Measurements from ENCODE around the gene PRR23A. TPM values are rescaled to one million over a fixed set of nuclear protein-coding genes. Genes with fewer than 3 reads are reported as not detected.

Gene PRR23A
- total RNA-seq, 1 donor from 2014 or later = not detected

GRCh38 chr3:139024968-139025367 lies 18.9 kb upstream of the PRR23A start:
- peaks cover 7% of the 10 kb centered on the region for H3K9me3 Mint-ChIP-seq (ENCODE audit: unreplicated experiment)
- H3K27me3 Mint-ChIP-seq (ENCODE audit: low read depth, unreplicated experiment) = peaks cover 6% of the 10 kb centered on the region
- no peak overlapping the region for H3K9ac ChIP-seq (ENCODE audit: low read length)
- no peaks in the 10 kb centered on the region for H3K36me3 ChIP-seq (ENCODE audit: insufficient read depth, low read length)
- H3K4me1 ChIP-seq (ENCODE audit: insufficient read depth, low read length) = no peaks in the 10 kb centered on the region
- H3K4me2 ChIP-seq (ENCODE audit: low read length) = no peak overlapping the region
- FAIRE-seq = no peak
- no peak overlapping the region for H2AFZ ChIP-seq (ENCODE audit: low read depth, low read length)
- no peaks in the 10 kb centered on the region for H3K27me3 ChIP-seq (ENCODE audit: insufficient read depth, low read length)
- H3K36me3 Mint-ChIP-seq (ENCODE audit: low read depth, unreplicated experiment) = no peaks in the 10 kb centered on the region
- H3K27ac ChIP-seq (ENCODE audit: low read depth, low read length) = no peak overlapping the region
- H3K27ac Mint-ChIP-seq (ENCODE audit: unreplicated experiment) = no peak overlapping the region
- DNase-seq (ENCODE audit: low read depth) = no peak
- H3K9me3 ChIP-seq (ENCODE audit: insufficient read depth, low read depth, low read length) = no peaks in the 10 kb centered on the region
- no peak overlapping the region for H3K4me3 ChIP-seq (ENCODE audit: insufficient read depth, low read depth, low read length)
- H3K4me3 Mint-ChIP-seq (ENCODE audit: unreplicated experiment) = no peak overlapping the region
- H4K20me1 ChIP-seq (ENCODE audit: insufficient read depth, low read length) = no peaks in the 10 kb centered on the region
- H3K4me1 Mint-ChIP-seq (ENCODE audit: low read depth, unreplicated experiment) = no peaks in the 10 kb centered on the region
- no peaks in the 10 kb centered on the region for H3K79me2 ChIP-seq (ENCODE audit: insufficient read depth, low read length)
- TF ChIP-seq CTCF (IDR thresholded peaks at IDR 0.05; ENCODE audit: insufficient read depth, low read depth, low read length) (no peak), EZH2 (IDR thresholded peaks at IDR 0.05; ENCODE audit: insufficient read depth, low read length) (no peak)

DNA sequence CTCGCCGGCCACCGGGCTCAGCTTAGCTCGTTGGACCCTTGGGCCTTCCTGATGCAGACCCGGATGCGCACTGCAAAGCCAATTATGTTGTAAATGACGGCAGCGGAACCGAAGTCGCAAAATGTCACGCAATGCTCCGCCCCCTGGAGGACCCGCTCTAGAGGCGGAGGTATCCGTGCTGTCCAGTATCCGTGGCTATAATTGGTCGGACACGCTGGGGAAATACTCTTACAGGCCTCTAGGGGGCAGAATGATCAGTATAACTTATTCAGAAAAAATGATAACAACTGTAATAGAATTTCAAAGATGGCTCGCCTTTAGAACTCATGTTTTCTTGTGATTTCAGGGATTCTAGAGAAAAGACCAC lies 14.8 kb upstream of the PRR23A start, which contains the start of gene PRR23B:
Gene PRR23B (minus strand): TSS at position 59 of the 367 bp plus-strand sequence. CDS start 265 bp downstream, outside the sequence.
- Mint-ChIP-seq H3K4me3 (ENCODE audit: unreplicated experiment) (no peak within 1 kb of the TSS), H3K36me3 (ENCODE audit: low read depth, unreplicated experiment) (no peaks in the 10 kb centered on the region), H3K27ac (ENCODE audit: unreplicated experiment) (no peak within 1 kb of the TSS), H3K4me1 (ENCODE audit: low read depth, unreplicated experiment) (no peaks in the 10 kb centered on the region), H3K27me3 (ENCODE audit: low read depth, unreplicated experiment) (no peaks in the 10 kb centered on the region), H3K9me3 (ENCODE audit: unreplicated experiment) (peaks cover 4% of the 10 kb centered on the region)
- FAIRE-seq (no peak), DNase-seq (ENCODE audit: low read depth) (no peak)
- no peaks in the 10 kb centered on the region for H3K4me1 ChIP-seq (ENCODE audit: insufficient read depth, low read length)
- TF ChIP-seq CTCF (IDR thresholded peaks at IDR 0.05; ENCODE audit: insufficient read depth, low read depth, low read length) (no peak), EZH2 (IDR thresholded peaks at IDR 0.05; ENCODE audit: insufficient read depth, low read length) (no peak)
- H3K27ac ChIP-seq (ENCODE audit: low read depth, low read length) = no peak within 1 kb of the TSS
- no peaks in the 10 kb centered on the region for H3K27me3 ChIP-seq (ENCODE audit: insufficient read depth, low read length)
- no peaks in the 10 kb centered on the region for H3K36me3 ChIP-seq (ENCODE audit: insufficient read depth, low read length)
- H4K20me1 ChIP-seq (ENCODE audit: insufficient read depth, low read length) = no peaks in the 10 kb centered on the region
- H2AFZ ChIP-seq (ENCODE audit: low read depth, low read length) = no peak within 1 kb of the TSS
- H3K4me3 ChIP-seq (ENCODE audit: insufficient read depth, low read depth, low read length) = no peak within 1 kb of the TSS
- H3K4me2 ChIP-seq (ENCODE audit: low read length) = no peak within 1 kb of the TSS
- no peak within 1 kb of the TSS for H3K9ac ChIP-seq (ENCODE audit: low read length)
- H3K9me3 ChIP-seq (ENCODE audit: insufficient read depth, low read depth, low read length) = no peaks in the 10 kb centered on the region
- H3K79me2 ChIP-seq (ENCODE audit: insufficient read depth, low read length) = no peaks in the 10 kb centered on the region

GRCh38 chr3:139020036-139020867 lies 14.2 kb upstream of the PRR23A start:
- H3K27ac ChIP-seq (ENCODE audit: low read depth, low read length) = no peak overlapping the region
- DNase-seq (ENCODE audit: low read depth) (no peak), FAIRE-seq (no peak)
- no peaks in the 10 kb centered on the region for H3K36me3 ChIP-seq (ENCODE audit: insufficient read depth, low read length)
- no peak overlapping the region for H3K4me3 Mint-ChIP-seq (ENCODE audit: unreplicated experiment)
- H3K27ac Mint-ChIP-seq (ENCODE audit: unreplicated experiment) = no peak overlapping the region
- no peaks in the 10 kb centered on the region for H4K20me1 ChIP-seq (ENCODE audit: insufficient read depth, low read length)
- no peaks in the 10 kb centered on the region for H3K4me1 Mint-ChIP-seq (ENCODE audit: low read depth, unreplicated experiment)
- H3K4me3 ChIP-seq (ENCODE audit: insufficient read depth, low read depth, low read length) = no peak overlapping the region
- no peaks in the 10 kb centered on the region for H3K27me3 ChIP-seq (ENCODE audit: insufficient read depth, low read length)
- no peaks in the 10 kb centered on the region for H3K36me3 Mint-ChIP-seq (ENCODE audit: low read depth, unreplicated experiment)
- H3K9me3 ChIP-seq (ENCODE audit: insufficient read depth, low read depth, low read length) = no peaks in the 10 kb centered on the region
- TF ChIP-seq CTCF (IDR thresholded peaks at IDR 0.05; ENCODE audit: insufficient read depth, low read depth, low read length) = no peak
- TF ChIP-seq EZH2 (IDR thresholded peaks at IDR 0.05; ENCODE audit: insufficient read depth, low read length) = no peak
- no peaks in the 10 kb centered on the region for H3K4me1 ChIP-seq (ENCODE audit: insufficient read depth, low read length)
- no peaks in the 10 kb centered on the region for H3K79me2 ChIP-seq (ENCODE audit: insufficient read depth, low read length)
- no peaks in the 10 kb centered on the region for H3K27me3 Mint-ChIP-seq (ENCODE audit: low read depth, unreplicated experiment)
- H3K9ac ChIP-seq (ENCODE audit: low read length) = no peak overlapping the region
- peaks cover 4% of the 10 kb centered on the region for H3K9me3 Mint-ChIP-seq (ENCODE audit: unreplicated experiment)
- H3K4me2 ChIP-seq (ENCODE audit: low read length) = no peak overlapping the region
- H2AFZ ChIP-seq (ENCODE audit: low read depth, low read length) = no peak overlapping the region
